T1000 (cell line): ENCODE results near the gene BHLHE41.

Experiments
- DNase-seq: peaks from one replicate; lab custom pipeline; 2025; ENCODE audit warnings: mixed read lengths; lab: John Stamatoyannopoulos, UW

BHLHE41 gene

DNA sequence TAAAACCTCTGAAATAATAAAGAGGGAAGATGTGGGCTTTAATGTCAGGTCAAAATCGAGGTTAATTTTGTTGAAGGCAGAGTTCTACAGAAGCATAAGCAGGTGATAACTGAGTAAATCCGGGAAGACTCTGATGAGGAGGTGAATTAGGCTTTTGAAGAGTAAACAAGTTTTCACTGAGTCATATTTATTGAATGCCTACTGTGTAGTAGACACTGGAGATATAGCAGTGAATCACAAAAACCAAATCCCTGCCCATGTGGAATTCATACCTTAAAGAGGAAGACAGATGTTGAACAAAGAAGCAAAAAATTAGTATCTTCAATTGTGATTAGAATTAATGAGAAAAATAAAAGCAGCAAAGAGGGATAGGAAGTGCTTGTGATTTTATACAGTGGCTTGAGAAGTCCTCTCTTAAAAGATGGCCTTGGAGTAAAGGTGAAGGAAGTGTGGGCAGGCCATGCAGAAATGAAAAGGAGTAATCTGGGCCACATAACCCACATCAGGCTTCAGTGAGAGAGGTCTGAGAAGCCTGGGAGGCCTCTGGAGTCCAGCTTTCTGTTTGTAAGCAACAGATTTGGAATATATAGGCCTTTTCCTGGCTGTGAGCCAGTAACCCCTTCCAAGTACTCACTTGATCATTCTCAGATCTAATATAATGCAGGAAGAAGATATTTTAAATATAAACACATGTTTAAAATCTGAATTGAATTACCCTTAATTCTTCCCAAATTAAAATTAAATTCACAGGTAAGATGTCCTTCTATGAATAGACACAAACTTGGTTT is 46.7 kb downstream of the BHLHE41 start:
- DNase-seq = no peak
